Dedifferentiated amniotic fluid mesenchymal stem cell (primary cell): ENCODE results near the gene DYRK1A.

Experiments
- DNase-seq: peaks from one replicate; pipeline ENCODE4 v3.0.0-alpha.2; 2016; ENCODE audit errors: extremely low spot score

DYRK1A gene

DNA sequence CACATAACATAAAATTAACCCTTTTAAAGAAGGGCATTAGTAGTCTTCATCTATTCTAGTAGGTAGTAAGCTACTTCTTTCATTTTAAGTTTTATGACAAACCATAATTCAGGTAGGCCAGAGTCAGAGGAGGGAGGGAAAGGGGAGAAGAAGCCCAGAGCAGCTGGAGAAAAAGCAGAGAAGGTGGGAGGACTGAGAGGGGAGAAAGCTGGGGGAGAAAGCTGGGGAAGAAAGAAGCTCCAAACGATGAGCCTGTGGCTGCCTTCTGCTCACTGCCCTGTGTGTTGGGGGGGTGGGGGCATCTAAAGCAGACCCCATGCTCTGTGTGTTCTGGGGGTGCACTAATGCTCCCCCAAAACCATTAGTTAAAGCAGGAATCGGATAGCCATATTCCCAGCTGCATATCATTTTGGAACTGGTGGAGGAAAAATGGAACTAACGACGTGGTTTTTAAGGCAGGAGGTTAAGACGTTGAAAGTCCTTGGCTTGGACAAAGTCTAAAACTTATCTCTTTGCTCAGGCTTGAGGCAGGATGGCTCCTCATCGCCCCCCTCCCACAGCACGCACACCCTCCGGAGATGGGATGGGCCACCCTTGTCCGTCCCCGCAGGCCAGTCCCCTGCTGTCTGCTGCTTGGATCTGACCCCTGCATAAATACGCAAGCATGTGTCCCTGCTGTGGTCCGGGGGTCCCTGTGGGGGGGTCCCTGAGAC is 184.2 kb downstream of the DYRK1A start:
- no peak for DNase-seq

DNA sequence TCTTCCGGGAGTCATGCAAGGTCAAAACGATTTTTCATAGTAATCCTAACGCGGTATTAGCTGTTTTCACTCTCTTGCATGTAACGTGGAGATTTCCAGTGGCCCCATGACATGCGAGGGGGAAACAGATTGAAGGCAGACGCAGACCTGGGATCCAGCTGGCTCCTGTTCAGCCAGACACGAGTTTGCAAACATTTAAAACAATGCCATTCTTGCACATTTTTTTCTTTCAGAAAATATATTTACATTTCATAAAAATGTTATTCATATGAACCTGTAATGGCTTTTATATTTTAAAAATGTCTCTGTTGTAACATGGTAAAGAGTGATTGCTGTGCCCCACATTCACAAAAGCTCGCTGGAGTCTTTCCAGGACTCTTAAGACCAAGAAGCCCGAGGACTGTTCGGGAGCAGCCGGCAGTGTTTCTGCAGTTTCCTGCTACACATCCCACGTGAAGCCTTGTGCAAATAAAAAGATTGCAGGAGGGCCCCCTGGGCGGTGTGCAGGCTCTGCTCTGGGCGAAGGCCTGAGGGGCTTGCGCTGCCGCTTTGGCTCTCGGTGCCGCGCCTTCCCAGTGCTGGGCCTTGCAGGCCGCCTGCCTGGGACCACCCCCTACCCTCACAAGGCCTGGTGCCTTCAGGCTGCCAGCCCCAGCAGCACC is 184.9 kb downstream of the DYRK1A start:
- DNase-seq: no peak

DNA sequence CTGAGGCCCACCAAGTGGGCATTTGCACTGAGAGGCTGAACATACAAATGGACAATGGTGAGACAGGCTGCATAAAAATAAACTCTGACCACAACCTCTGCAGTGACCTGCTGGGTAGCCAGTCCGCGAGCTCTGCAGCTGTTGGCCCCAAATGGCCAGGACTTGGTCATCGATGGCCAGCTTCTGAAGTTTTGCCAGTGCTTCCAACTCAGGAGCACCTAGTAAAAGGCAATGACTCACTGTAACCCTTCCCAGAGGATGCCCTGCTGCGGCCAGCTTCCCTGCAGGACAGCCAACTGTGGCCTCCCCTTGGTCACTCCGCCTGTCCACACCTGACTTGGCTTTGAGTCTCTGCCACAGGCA is 185.4 kb downstream of the DYRK1A start:
- DNase-seq: no peak

DNA sequence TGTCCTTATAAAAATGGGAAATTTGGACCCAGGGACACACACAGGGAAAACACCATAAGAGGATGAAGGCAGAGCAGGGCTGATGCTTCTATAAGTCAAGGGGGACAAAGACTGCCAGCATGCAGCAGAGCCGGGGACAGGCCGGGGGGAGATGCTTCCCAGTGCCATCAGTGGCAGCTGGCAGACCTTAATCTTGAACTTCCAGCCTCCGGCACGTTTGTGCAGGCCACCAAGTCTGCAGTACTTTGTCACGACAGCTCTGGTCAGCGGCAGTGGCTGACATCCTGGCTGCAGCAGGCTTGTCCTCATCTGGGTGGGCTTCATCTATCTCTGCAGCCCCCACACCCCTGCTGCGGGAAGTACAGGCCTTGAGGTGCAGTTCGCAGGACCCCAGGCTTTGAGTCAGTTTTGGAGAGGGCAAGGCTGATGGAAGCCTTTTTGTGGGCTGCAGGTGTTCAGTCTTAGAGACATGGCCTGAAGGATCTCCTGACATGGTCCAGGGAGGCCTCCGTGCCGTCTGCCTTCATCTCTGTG is 186.0 kb downstream of the DYRK1A start:
- DNase-seq: no peak

DNA sequence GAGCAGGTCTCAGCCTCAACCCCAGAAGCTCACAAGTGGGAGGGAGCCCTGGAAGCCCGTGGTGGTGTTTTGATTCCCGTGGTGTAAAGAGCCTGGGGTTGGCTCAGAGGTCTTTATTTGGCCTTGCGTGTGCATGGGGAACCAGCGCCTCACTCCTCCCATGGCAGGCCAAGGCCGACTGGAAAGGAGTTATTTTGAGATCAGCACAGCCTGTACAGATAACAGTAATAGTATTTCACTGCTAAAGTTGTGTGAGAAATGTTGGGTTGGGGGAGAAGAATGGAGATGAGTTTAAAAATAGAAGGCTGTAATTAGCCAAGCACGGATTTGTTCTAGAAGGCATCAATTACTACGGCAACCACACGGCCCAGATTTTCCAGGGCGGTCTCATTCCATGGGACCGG is 186.5 kb downstream of the DYRK1A start:
- DNase-seq: no peak

DNA sequence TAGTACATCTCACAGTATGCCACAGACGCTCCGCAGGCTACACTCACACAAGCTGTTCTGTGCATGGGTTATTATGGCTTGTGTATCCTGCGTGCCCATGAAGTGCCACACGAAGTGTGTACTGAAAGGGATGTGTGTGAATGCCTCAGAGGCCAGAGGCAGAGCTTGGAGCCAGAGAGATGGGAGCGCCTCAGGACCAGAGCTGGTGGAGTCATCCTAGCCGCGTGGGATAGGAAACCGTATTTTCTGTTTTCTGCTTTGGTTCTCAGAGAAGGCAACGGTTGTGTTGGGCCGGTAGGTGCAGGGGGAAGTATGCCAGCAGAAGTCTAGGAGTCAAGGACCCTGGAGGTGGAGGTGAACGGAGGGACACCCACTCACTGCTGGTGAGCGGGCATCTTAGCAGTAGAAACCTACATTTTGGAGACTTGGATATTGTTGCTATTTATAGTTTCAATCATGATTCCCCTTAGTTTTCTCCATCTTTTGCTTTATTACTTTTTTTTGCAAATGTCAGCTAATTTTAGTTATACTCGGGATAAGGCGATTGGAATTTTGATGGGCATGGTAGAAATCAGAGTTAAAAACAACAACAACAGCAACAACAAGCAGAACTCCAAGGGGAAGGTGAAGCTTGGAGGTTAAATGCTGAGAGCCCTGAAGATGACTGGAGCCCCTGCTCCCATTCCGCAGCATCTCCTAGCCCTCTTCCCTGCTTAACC is 188.2 kb downstream of the DYRK1A start:
- DNase-seq: no peak

DNA sequence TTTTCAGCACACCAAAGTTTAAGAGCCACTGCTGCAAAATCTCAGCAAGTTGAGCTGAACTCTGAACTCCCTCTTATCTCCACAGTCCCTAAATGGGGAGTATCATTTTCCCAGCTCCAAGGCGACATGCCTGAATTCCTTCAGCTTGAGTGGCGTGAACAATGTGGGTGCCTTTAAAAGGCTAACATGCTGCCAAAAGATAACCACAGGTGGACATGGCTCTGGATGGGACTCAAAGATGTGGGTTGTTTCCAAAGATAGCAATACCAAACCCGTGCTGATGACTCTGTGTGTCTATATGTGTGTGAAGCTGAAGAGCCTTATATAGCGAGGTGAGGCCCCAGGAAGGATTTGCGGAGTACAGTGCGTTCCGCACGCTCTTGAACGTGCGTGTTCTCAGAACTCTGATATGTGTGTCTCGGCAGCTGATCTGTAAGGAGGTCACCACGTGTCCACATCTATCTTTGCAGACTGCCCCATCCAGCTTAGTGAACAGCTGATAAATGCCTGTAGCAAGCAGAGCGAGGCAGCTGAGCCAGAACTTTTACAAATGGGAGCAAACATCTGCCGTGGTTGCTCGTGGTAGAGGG is 189.2 kb downstream of the DYRK1A start:
- DNase-seq: no peak

DNA sequence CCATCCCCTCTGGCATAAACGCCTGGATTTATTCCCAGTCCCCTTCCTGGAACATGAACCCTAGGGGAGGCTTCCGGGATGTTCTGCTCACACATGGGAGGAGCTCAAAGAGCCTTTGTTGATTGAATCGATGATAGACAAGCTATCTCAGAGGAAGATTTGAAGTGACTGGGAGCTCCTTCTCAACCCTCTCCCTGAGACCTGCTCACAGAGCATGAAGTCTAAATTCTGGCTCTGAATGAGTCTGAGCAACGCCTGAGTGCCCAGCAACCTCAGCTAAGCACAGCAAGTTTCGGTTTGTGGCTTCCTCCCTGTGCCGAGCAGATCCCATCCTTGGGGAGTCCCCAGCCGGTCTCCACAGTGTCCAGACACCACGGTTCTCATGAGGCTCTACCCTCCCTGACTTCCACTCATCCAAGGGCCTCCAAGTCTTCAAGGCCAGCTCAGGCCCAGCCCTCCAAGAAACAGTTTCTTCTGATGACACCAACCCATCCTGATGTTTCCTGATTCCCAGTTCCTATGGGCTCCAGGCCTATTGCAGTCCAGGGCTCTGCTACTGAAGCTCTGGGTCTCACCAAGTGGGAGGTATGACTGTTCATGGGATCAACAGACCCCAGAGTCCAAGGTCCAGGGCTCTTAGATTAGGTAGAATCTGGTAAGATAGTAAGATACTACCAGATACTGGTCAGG is 190.8 kb downstream of the DYRK1A start:
- DNase-seq: no peak

DNA sequence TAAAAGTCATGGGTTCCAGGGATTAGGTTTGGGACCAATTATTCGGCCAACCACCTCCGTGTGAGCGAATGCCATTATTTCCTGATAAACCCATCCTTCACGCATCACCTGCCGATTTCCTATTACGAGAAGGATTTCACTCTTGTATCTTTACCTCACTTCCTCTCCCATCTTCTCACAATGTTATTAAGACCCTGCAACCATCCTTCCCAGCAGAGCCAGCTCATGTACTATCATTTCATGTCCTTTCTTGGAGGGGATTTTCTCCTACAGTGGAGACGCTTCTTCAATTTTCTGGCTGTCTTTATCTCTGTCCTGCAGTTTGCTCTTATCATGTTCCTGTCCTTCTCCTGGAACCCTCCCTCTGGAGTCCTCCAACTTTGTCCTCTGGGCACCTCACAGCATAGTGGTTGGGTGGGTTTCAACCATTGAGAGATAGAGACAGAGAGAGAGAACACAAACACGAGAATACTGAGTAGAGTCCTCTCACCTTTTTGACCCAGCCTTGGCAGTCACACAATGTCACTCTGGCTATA is 192.2 kb downstream of the DYRK1A start:
- DNase-seq: no peak

DNA sequence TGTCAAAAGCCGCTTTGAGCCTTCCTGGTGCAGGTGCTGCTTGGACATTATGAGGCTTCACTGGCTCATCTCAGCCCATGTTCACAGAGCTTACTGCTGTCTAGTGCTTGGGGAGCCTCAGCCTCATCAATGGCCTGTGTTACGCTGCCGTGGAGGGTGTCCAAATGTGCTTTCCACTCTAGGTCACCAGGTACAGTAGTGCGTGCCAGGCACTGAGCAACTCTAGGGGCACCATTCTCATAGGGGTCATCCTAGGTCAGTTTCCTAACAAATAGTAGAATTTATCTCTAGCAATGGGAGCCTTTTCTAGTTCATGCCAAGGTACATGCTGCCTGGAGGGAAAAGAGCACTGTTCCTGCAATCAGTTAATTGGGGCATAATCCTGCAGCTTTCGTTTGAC is 193.8 kb downstream of the DYRK1A start:
- no peak for DNase-seq

DNA sequence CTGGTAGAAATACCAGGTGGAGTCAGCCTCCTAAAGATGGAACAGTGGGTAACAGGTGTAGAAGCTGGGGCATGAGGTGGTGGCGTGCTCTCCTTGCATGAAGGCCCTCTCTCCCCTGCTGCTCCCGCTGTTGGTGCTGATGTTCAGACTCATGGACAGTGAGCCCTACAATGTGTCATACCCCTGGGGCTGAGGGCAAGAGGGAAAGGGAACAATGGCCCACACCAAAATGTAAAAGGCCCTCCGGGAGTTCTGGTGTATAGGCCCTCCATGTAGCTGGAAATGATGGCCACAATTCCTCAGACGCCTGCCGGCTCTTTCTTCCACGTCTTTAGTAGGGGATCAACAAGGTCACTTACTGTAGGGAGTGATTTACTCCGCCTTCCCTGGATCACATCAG is 194.9 kb downstream of the DYRK1A start:
- no peak for DNase-seq

DNA sequence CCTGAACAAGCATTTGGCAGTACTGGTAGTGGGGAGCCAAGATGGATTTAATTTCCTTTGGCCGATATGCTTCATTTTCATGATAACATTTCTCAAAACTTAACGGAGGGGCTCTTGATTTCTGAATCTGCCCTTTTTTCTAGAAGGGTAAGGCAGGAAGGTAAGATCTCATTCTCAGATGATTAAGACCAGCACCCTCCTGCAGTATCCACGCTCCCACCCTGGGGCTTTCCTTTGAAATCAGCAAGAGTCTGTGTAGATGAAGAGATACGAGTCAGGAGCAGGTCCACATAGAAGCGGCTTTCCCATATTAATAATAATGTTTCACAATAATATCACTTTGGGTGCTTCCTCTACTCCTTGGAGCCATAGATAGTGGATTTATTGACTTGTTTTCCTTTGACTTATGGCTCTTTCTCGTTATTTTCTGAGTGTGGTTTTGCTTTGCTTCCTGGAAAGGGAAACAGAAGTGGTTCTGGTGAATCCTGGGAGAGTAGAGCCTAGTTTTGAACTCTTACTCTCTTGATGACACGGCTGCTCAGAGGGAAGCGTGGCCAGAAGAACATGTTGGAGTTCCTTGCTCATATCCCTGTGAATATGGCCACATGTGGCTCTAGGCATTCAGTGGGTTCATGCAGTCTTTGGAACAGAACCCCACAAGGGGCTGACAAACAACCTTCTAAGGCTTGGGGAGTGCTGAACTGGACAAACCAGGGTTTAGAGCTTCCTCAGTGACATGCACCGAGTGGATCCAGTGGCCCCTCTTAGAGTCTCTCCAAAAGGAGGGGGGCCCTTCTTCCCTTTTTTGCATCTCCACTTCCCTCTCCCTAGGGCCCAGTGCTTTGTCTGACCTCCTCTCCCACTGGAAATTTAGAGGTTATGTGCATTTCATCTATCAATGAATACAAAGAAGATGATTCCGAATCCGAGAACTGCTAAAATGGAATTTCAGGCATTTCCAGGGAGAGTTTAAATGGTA is 195.7 kb downstream of the DYRK1A start:
- no peak for DNase-seq

DNA sequence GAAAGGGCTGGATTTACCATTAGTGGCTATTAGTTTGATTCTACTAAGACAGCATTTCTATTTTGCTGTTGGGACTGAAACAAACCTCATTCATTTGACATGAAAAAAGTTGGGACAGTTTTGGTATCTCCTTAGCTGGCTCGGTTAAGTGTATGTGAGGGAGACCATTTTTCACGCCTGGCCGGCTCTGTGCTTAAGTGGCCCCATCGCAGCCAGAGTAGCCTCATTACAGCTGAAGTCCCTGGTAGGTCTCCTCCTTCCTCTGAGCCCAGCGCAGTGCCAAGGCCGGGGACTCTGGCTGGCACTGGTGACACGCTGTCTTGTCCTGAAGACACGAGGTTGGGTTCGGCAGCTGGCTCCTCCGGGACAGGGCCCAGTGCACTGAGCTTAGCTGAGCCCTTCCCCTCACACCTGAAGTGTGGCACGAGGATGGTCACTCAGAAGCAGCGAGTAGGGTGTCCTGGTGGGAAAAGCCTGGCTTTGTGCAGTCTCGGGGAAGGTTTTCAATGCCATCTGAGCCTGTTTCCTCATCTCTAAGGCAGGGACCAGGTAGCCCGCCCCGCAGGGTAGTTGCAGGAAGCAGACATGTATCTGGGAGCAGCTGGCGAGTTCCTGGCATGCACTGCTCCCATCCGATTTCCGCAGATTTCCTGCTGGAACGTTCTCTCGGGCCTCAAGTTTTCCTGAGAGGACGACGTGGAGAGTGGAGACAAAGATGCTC is 196.5 kb downstream of the DYRK1A start:
- no peak for DNase-seq

DNA sequence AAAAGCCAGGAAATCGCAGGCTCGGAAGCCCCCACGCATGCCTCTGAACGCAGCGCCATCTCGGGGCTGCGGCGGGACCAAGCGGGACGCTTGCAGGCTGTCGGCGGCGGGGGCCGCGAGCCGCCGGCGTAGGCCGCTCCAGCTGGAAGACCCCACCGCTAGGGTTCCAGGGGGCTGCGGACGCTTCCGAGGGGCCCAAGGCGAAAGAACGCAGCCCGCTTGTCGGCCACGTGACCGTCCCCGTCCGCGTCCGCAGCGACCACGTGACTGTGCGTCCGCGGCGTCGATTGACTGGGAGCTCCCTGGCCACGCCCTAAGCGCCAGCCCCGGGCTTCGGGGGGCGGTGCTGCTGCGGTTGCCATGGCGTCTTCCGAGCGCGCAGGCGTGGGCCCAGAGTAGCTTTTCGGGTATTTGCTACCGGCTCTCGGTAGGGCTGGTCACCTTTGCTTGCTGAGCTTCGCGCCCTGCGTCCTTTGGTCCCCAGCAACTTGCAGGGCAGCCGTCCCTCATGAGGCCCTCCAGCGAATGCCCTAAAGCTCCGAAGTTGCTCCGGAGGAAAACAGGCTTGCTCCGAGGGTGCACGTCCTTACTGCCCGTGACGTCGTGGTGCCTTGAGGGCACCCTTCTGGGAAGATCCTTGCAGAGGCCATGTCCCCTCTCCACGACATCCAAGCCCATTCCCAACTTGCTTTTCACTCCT is 197.2 kb downstream of the DYRK1A start:
- peak; percentile 85 for DNase-seq

DNA sequence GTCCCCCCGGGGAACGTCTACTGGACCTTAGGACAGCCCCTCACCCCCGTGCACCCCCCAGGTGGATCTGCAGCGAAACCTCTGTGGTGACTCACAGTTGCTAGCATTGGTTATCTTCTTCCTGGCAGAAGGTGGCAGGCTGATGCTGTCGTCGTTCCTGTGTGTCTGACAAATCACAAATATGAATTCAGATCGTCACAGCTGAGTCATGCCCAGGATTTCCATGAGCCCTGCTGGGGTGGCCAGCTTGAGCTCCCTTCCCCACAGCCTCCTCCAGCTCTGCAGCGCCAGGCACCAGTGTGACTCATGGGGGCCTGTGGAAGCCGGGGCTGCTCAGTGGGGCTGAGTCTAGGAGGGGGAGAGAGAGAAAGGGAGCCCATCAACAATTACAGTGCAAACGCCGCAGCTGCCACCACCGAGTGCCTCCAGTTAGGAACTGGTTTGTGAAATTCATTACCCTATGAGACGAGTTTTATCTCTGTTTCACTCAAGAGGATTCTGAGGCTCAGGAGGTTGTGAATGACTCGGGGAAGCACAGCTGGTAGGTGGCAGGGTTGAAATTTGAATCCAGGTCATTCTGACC is 197.9 kb downstream of the DYRK1A start:
- DNase-seq: peak; percentile 94

DNA sequence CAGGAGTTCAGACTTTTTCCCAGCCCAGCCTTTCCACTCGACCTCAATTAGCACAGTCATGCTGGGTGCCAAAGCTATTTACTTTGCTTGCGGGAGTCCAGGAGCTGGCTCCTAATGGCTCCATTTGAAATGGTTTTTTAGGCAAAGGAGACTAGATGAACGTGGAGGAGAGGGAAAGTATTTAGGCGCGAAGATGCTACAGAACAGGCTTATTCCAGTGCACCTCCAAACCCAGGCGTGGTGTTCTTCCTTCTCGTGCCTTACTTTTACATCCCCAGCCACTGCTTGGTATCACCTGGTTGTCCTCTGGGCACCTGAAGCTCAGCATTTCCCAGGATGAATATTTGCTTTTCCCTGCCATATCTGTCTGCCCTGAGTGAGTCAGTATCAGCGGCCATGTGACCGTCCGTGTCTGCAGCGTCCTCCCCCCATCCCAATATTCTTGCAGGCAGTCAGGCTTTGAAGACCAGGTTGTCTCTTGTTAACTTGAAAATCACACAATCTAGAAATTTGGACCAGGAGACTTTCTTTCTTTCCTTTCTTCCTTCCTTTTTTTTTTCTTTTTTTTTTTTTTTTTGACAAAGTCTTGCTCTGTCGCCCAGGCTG is 198.5 kb downstream of the DYRK1A start:
- DNase-seq: peak; percentile 15

DNA sequence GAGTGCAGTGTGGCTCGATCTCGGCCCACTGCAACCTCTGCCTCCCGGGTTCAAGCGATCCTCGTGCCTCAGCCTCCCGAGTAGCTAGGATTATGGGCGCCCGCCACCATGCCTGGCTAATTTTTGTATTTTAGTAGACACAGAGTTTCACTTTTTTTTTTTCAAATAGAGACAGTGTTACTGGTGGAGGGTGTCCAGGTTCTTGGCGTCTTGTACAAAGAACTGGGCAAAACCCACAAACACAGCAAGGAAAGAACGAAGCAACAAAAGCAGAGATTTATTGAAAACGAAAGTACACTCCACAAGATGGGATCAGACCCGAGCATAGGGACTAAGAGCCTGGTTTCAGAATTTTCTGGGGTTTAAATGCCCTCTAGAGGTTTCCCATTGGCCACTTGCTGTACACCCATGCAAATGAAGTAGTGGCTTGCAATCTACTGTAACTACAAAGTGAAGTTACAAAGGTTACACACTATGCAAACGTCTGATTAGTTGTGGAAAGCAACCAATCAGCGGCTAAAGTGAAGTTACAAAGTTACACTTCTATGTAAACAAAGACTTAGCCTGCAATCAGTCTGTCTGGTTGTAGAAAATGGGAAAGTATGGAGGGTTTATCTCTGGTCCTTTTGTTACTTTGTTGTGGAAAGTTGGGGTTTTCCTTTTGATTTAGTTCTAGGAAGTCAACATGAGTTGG is 199.1 kb downstream of the DYRK1A start:
- DNase-seq: no peak
